Activated effector memory CD4-positive, alpha-beta T cell treated with anti-CD3 and anti-CD28 coated beads, Interleukin-2, amount 50 U/mL, for 16 hours (primary cell): Measurements from ENCODE around the gene SRXN1.

ENCODE experiments used
- DNase-seq: peaks from one replicate; pipeline ENCODE4 v3.0.0-alpha.2; 2020

SRXN1 gene

DNA sequence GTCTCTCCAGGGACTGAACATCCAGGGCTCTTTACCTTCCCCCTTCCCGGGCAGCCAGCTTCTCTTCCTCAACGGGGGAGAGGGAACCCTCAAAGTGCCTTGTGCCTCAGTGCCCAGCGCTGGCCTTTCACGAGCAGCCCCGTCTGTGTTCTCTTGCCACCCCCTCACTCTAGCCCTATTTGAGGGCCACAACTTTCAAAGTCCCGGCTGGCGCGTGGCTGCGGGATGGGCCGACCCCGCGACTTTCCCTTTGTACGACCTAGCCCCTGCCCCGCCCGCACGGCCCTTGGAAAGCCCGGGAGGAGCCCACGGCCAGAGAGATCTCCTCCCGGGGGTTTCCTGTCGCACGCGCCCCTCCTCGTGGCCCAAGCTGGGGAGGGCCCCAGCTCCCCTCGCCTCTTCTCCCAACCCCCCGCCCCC is 22.0 kb upstream of the SRXN1 start:
- DNase-seq: no peak

- DNase-seq: no peak
These were observed 20.6 kb upstream of the SRXN1 start for GRCh38 chr20:673603-674001.

DNA sequence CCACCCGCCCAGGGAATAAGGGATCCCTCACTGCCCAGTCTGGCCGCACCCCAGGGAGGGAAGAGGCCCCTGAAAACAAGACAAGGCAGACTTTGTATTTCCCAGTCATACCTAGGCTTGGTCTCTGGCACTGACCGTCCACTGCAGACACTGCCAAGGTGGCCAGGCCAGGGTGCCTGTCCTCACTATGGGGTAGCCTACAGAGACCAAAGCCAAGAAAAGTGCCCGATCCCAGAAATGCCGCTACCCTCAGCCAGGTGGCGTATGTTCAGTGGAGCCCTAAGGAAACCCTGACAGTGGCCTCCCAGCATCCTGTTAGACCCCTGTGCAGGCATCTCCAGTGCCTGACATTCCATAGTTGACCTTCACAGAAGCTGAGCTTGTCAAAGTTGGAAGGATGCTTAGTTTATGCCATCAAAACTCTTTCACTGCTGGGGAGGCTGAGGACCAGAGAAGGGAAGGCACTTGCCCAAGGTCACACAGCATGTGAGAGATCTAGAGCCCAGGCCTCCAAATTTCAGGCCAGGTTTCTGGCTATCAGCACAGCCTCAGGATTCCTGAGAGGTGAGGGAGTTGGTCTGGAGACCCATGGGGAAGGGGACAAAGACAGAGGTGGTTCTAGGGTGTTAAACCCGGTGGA is 20.1 kb upstream of the SRXN1 start:
- DNase-seq: no peak

- no peak for DNase-seq
These were observed 18.4 kb upstream of the SRXN1 start for GRCh38 chr20:671252-672030.

DNA sequence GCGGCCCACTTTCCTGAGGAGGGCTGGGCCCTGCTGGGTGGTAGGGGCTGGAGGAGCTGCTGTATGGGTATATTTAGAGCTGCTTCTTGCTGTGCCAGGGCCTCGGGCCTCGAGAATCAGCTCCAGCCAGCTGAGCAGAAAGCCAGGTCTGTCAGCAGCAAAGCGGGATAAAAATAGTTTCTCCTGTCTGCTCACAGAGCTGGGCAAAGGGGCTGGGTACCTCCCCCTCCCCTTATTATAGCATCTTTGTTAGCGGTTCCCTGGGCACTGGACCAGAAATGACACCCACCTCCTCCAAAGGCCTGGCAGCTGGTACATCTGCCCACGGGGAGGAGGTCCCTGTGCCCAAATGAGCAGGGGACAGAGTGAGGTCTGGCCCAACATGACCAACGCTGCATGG is 16.6 kb upstream of the SRXN1 start:
- no peak for DNase-seq

GRCh38 chr20:668638-669037 is 15.6 kb upstream of the SRXN1 start:
- DNase-seq: no peak

DNA sequence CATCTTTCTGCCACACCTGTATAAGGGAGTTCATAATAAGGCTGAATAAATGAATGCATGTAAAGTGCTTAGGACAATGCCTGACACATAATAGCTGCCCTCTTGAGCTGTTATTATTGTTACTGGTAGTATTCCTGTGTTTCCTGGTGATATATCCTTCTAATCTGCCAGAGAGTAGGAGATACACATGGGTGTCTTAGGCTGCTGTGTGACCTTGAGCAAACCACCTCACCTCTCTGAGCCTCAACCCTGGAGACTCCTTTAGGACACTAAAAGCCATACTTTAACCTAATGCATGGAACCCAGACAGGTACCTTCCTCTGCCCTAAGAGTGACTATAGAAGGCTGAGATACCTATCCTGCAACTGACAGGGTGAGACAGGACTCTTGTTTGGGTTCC is 15.1 kb upstream of the SRXN1 start:
- no peak for DNase-seq

DNA sequence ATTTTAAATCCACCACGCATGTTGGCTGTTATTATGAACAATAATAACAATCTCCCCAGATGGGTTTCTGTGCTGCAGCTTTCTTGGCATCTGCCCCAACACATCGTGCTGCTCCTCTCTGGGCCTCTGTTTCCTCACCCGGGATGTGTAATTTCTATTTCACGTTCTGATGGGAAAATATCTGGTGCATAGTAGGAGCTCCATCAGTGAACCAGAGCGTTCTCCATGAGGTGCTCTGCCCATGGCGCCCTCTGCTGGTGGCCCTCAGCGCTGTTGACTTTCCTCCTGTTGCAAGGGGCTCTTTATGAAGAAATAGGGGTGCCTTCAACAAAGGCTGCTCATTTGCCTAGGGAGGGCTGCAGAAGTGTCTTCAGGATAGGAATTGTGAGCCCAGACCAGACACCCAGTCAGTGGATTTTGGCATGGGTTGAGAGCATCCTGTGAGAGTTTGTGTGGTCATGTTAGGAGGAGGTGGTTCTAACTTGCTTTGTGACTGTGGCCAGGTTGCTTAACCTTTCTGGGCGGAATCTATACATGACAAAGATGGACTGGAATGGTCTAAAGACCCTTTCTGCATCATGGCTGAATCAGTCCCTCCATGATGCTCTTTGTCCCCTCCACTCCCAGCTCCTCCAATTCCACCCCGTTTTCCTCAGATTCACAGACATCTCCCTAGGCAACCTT is 14.5 kb upstream of the SRXN1 start:
- DNase-seq: peak; percentile 90

- DNase-seq: no peak
These were observed 13.9 kb upstream of the SRXN1 start for GRCh38 chr20:666877-667276.

- DNase-seq: no peak
These were observed 12.3 kb upstream of the SRXN1 start for GRCh38 chr20:665276-665675.

- DNase-seq: no peak
These were observed 11.6 kb upstream of the SRXN1 start for GRCh38 chr20:664576-664975.

- no peak for DNase-seq
These were observed 11.2 kb upstream of the SRXN1 start for GRCh38 chr20:664151-664550.

GRCh38 chr20:663315-664090 is 10.5 kb upstream of the SRXN1 start:
- no peak for DNase-seq

GRCh38 chr20:662277-663192 is 9.5 kb upstream of the SRXN1 start:
- no peak for DNase-seq

GRCh38 chr20:661474-662270 is 8.7 kb upstream of the SRXN1 start:
- no peak for DNase-seq

DNA sequence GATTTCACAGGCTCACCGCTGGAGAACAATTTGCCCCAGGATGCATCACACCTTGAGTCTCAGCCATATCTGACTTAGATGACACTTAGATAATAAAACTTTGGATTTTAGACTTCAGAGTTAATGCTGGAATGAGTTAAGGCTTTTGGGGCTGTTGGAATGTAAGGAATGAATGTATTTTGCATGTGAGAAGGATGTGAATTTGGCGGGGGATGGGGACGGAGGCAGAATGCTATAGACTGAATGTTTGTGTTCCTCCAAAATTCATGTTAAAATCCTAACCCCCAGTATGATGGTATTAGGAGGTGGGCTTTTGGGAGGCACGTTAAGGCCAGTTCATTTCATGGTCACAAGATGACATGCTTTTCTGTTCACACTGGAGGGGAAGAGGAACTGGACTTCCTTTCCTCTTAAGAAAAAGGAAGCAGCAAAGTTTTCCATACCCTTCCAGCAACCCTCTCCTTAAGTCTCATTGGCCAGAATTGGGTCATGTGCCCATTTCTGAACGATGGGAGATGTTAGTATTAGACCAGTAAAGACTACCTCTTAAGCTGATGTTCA is 5.8 kb upstream of the SRXN1 start:
- no peak for DNase-seq

GRCh38 chr20:658202-658601 is 5.2 kb upstream of the SRXN1 start:
- DNase-seq: no peak

DNA sequence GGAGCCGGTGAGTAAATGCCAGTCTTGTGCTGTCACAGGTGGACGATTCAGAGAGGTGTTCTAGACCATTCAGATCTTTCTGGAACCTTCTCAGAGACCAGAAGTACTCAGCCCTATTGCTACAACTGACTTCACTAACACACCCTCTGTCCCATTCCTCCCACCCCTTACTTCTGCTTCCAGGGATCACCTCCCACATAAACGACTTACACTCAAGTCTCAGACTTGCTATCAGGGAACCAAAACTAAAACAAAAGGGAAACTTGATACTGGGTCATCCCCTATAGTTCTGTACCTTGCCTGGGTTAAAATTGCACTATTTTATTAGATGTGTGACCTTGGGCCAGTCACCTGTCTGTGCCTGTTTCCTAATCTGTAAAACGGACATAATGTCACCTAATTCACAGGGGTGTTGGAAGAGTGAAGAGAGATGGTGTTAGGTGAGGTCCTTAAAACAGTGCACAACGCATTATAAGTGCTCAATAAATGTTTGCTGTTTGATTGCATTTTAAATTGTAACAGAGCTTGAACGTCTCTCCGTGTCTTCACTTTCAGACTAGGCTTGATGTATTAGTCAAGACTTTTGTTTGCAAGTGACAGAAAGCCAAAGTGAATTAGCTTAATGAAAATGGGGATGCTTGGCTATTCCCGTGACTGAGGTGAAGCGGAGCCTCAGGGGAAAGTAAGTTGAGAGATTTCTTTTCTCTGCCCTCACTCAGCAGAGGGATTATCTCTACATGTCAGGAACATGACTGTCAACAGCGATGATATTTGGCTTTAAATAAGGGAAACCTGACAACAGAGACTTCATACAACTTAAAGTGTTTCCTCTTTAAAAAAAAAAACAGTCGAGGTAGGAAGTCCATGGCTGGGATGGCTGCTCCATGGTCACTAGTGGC is 3.0 kb upstream of the SRXN1 start:
- DNase-seq: no peak

DNA sequence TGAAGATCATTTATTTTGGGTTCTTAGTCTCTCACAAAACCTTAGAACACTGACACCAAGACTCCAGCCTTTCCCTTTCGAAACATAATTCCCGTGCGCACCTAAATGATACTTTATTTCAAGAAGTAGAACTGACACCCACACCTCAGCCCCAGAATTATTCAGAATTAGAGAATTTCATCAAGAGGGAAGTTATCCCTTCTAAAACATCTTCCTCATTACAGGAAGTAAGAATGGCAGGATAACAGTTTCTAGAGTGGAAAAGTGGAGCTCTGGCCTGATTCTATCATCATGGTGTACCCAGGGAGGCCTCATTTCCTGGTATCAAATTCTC is 1.4 kb upstream of the SRXN1 start:
- DNase-seq: no peak
